Sigmoid colon (tissue), 7 donors: ENCODE measurements around the gene MYO5A. TPM values are rescaled to one million over a fixed set of nuclear protein-coding genes. Genes with fewer than 3 reads are reported as not detected.

Source experiments
- DNase-seq: peaks from one replicate; pipeline ENCODE4 v3.0.0-alpha.2; 2019
- H3K27ac ChIP-seq, 4 donors: fragments of 200-600 bp; sonication (generic); one replicate each; pipeline ENCODE4 v1.5.1; 2016 to 2019; ENCODE audit warnings: mild to moderate bottlenecking in 1 of 4
- H3K27me3 ChIP-seq, 3 donors: fragments of 200-600 bp; sonication (generic); one replicate each; pipeline ENCODE4 v1.5.1; 2019; ENCODE audit warnings: mild to moderate bottlenecking in 1 of 3
- H3K36me3 ChIP-seq, 4 donors: fragments of 200-600 bp; sonication (generic); one replicate each; pipeline ENCODE4 v1.5.1; 2016 to 2019
- H3K4me1 ChIP-seq, 4 donors: fragments of 200-600 bp; sonication (generic); one replicate each; pipeline ENCODE4 v1.5.1; 2017 to 2019
- H3K4me3 ChIP-seq, 4 donors: fragments of 200-600 bp; sonication (generic); one replicate each; pipeline ENCODE4 v1.5.1; 2017 to 2019; ENCODE audit warnings: mild to moderate bottlenecking in 2 of 4, moderate library complexity in 1 of 4
- H3K9me3 ChIP-seq, 4 donors: fragments of 200-600 bp in 3 of 4; sonication (generic) in 3 of 4; one replicate each; pipeline versions ENCODE4 v1.5.1 to v1.6.1; 2013 to 2019
- EP300 ChIP-seq, 4 donors: sonication (generic); formaldehyde crosslinking; IDR thresholded peaks; one replicate each; pipeline ENCODE4 v1.6.1; 2017; ENCODE audit warnings: antibody characterized with exemption in 4 of 4
- POLR2A ChIP-seq, 2 donors: fragments of 450-650 bp; IDR thresholded peaks; one replicate each; pipeline ENCODE4 v1.6.1; 2016; ENCODE audit warnings: antibody characterized with exemption in 2 of 2, mild to moderate bottlenecking in 2 of 2, moderate library complexity in 2 of 2
- POLR2AphosphoS5 ChIP-seq, 4 donors: sonication (generic); formaldehyde crosslinking; IDR thresholded peaks; one replicate each; pipeline ENCODE4 v1.6.1; 2017; ENCODE audit warnings: antibody characterized with exemption in 4 of 4
- WGBS, 2 donors: extraction: QIAGEN DNeasy Blood & Tissue Kit; methylation state at CpG; one replicate each; pipeline ENCODE4 v1.1.7; 2013; 5-methylcytosine and 5-hydroxymethylcytosine counted together
- intact Hi-C: fragments of 100-400 bp; cut with DNase I; formaldehyde crosslinking; loops from one replicate; pipeline ENCODE4 v1.15.1; 2023
- polyA plus RNA-seq, 3 donors: library from polyadenylated mRNA; stranded (reverse); fragments of 200-250 nt; gene quantifications; one replicate each; pipeline ENCODE4 v1.2.3, GENCODE V29; 2013
- small RNA-seq, 3 donors: library from RNA; depleted of rRNA; stranded (forward); fragments of <200 nt; gene quantifications; one replicate each; pipeline ENCODE3, GENCODE V24; 2016
- total RNA-seq, 4 donors: library from RNA; depleted of rRNA; stranded (reverse); fragments of >200 nt; gene quantifications; one replicate each; pipeline ENCODE4 v1.1.0, GENCODE V29; 2016
- TF ChIP-seq, protein P1 (sequence below), 4 experiments: fragments of 450-650 bp in 3 of 4; fragments of 200-600 bp in 1 of 4; IDR thresholded peaks; one replicate each; pipeline ENCODE4 v1.5.1; 2016 to 2019; ENCODE audit warnings: antibody characterized with exemption in 4 of 4, mild to moderate bottlenecking in 3 of 4, moderate library complexity in 2 of 4
- donor health status: healthy with polysubstance abuse.
- donor health status: Bipolar disorder and iron deficiency.
- donor health status: healthy.

MYO5A gene
- total and polyA plus RNA-seq, 7 donors: 2.1 to 46.0 (median 23.5) TPM

GRCh38 chr15:52259503-52259902, 269.2 kb downstream of the MYO5A start:
- Histone ChIP-seq H3K4me1 (peaks cover 2 to 15% (median 13%) of the 10 kb centered on the region in 4 donors), H3K4me3 (no peak overlapping the region), H3K27me3 (no peaks in the 10 kb centered on the region), H3K36me3 (no peaks in the 10 kb centered on the region), H3K27ac (no peak overlapping the region), H3K9me3 (no peaks in the 10 kb centered on the region)
- no peak for DNase-seq
- intact Hi-C loops: loop anchor here (5.0 kb wide), 1 partner anchor 68 kb away; no protein-coding TSS in a partner anchor
- 87 to 96% methylated on average over 4 of the region's 4 CpGs for WGBS, 2 donors
- TF ChIP-seq, protein P1, sequence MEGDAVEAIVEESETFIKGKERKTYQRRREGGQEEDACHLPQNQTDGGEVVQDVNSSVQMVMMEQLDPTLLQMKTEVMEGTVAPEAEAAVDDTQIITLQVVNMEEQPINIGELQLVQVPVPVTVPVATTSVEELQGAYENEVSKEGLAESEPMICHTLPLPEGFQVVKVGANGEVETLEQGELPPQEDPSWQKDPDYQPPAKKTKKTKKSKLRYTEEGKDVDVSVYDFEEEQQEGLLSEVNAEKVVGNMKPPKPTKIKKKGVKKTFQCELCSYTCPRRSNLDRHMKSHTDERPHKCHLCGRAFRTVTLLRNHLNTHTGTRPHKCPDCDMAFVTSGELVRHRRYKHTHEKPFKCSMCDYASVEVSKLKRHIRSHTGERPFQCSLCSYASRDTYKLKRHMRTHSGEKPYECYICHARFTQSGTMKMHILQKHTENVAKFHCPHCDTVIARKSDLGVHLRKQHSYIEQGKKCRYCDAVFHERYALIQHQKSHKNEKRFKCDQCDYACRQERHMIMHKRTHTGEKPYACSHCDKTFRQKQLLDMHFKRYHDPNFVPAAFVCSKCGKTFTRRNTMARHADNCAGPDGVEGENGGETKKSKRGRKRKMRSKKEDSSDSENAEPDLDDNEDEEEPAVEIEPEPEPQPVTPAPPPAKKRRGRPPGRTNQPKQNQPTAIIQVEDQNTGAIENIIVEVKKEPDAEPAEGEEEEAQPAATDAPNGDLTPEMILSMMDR (IDR thresholded peaks at IDR 0.05): no peak
- no peak for TF ChIP-seq EP300 (IDR thresholded peaks at IDR 0.05)
- no peak for TF ChIP-seq POLR2AphosphoS5 (IDR thresholded peaks at IDR 0.05)
- no peak for TF ChIP-seq POLR2A (IDR thresholded peaks at IDR 0.05)

DNA sequence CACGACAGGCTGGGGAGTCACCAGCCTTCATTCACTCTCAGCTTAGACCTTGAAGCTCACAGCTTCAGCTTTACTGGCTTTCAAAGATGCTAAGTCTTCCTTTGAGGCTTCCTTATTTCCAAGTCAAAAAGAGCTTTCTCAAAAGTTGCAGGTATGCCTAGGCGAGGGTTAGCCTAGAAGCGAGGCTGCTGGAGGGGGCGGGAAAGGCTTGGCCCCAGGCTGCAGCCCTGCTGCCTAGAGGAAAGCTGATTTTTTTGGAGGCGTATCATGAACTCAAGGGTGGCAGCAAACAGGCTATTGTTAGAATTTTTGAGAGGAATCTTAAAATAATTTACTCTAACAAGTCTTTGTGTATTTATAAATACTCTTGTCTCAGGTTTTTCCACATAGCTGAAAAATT, 270.2 kb downstream of the MYO5A start:
- WGBS, 2 donors: 92 to 96% methylated on average over 5 of the region's 5 CpGs
- peaks cover 2 to 15% (median 13%) of the 10 kb centered on the region in 4 donors for H3K4me1 ChIP-seq
- H3K27ac ChIP-seq: no peak overlapping the region
- no peaks in the 10 kb centered on the region for H3K27me3 ChIP-seq
- H3K9me3 ChIP-seq: no peaks in the 10 kb centered on the region
- no peaks in the 10 kb centered on the region for H3K36me3 ChIP-seq
- H3K4me3 ChIP-seq: no peak overlapping the region
- TF ChIP-seq POLR2A (IDR thresholded peaks at IDR 0.05): no peak
- no peak for TF ChIP-seq POLR2AphosphoS5 (IDR thresholded peaks at IDR 0.05)
- intact Hi-C loops: loop anchor here (5.0 kb wide), 1 partner anchor 69 kb away; no protein-coding TSS in a partner anchor
- DNase-seq: no peak

- 87 to 88% methylated on average over 5 of the region's 5 CpGs for WGBS, 2 donors
- DNase-seq: no peak
- Histone ChIP-seq H3K4me3 (no peak overlapping the region), H3K36me3 (no peaks in the 10 kb centered on the region), H3K4me1 (peaks cover 2 to 15% (median 13%) of the 10 kb centered on the region in 4 donors), H3K27me3 (no peaks in the 10 kb centered on the region), H3K9me3 (no peaks in the 10 kb centered on the region), H3K27ac (no peak overlapping the region)
- intact Hi-C loops: loop anchor here (5.0 kb wide), 1 partner anchor 70 kb away; no protein-coding TSS in a partner anchor
- TF ChIP-seq POLR2A (IDR thresholded peaks at IDR 0.05): no peak
- TF ChIP-seq POLR2AphosphoS5 (IDR thresholded peaks at IDR 0.05): no peak
- TF ChIP-seq, protein P1 (IDR thresholded peaks at IDR 0.05): no peak
- no peak for TF ChIP-seq EP300 (IDR thresholded peaks at IDR 0.05)
Observed at GRCh38 chr15:52257734-52258062, 271.0 kb downstream of the MYO5A start.

Small RNAs within 50 kb of the gene (small RNA-seq; reads per million reads assigned to genes)
- gene MIR1266: 0 reads per million in 3 donors

Other genes starting within 250 kb of the MYO5A start
- 10 to 100 TPM in 1 of 4 donors, 1 to 10 TPM in 3; 3.6 to 11.9 (median 5.3) TPM for gene MYO5C, start 233.1 kb downstream of the MYO5A start, total RNA-seq
- 10 to 100 TPM; 12.0 to 16.5 (median 16.4) TPM for gene MYO5C, start 233.1 kb downstream of the MYO5A start, polyA plus RNA-seq
- gene ARPP19, start 40.1 kb upstream of the MYO5A start, total RNA-seq: 100 to 1,000 TPM; 110 to 177 (median 150) TPM
- gene ARPP19, start 40.1 kb upstream of the MYO5A start, polyA plus RNA-seq: 10 to 100 TPM; 26.4 to 40.0 (median 37.0) TPM
- gene ATOSA, start 150.5 kb upstream of the MYO5A start, total RNA-seq: 10 to 100 TPM; 50.1 to 90.3 (median 82.2) TPM
- 10 to 100 TPM; 21.0 to 26.1 (median 25.5) TPM for gene ATOSA, start 150.5 kb upstream of the MYO5A start, polyA plus RNA-seq